Spleen (tissue), 11 donors: ENCODE data around the gene GLIPR1L2. TPM values are rescaled to one million over a fixed set of nuclear protein-coding genes. Genes with fewer than 3 reads are reported as not detected.
"Not testable (repeated sequence)": the region's sequence is repeated elsewhere in the genome, so short reads cannot be mapped to it uniquely, and the experiment has no call there.

Experiments used
- DNase-seq: peaks from one replicate; pipeline ENCODE4 v3.0.0-alpha.2; 2020
- H3K27ac ChIP-seq, 8 donors: fragments of 200-600 bp; sonication (generic) in 7 of 8; 1 replicate in 4 of 8; 2 replicates in 4 of 8; pipeline versions ENCODE4 v1.5.0 to v1.8.0; 2016 to 2021; ENCODE audit warnings: inconsistent platforms in 4 of 8, mild to moderate bottlenecking in 4 of 8, moderate library complexity in 1 of 8
- H3K27me3 ChIP-seq, 7 donors: fragments of 200-600 bp; sonication (generic) in 6 of 7; replicated peaks in 1 of 7; 1 replicate in 4 of 7; 2 replicates in 3 of 7; pipeline versions ENCODE4 v1.5.0 to v1.8.0; 2016 to 2021; ENCODE audit warnings: inconsistent platforms in 3 of 7, mild to moderate bottlenecking in 1 of 7
- H3K36me3 ChIP-seq, 6 donors: fragments of 200-600 bp; sonication (generic) in 5 of 6; 1 replicate in 4 of 6; 2 replicates in 2 of 6; pipeline versions ENCODE4 v1.5.0 to v1.8.0; 2016 to 2021; ENCODE audit warnings: inconsistent platforms in 2 of 6
- H3K4me1 ChIP-seq, 6 donors: fragments of 200-600 bp; sonication (generic) in 5 of 6; 1 replicate in 3 of 6; 2 replicates in 3 of 6; pipeline versions ENCODE4 v1.5.0 to v1.8.0; 2016 to 2021; ENCODE audit warnings: inconsistent platforms in 3 of 6
- H3K4me3 ChIP-seq, 8 donors: fragments of 200-600 bp; sonication (generic) in 7 of 8; 1 replicate in 4 of 8; 2 replicates in 4 of 8; pipeline versions ENCODE4 v1.5.0 to v1.8.0; 2016 to 2021; ENCODE audit warnings: inconsistent platforms in 4 of 8, mild to moderate bottlenecking in 4 of 8, moderate library complexity in 2 of 8
- H3K9me3 ChIP-seq, 8 donors: fragments of 200-600 bp; sonication (generic) in 7 of 8; 1 replicate in 4 of 8; 2 replicates in 4 of 8; pipeline versions ENCODE4 v1.5.0 to v1.8.0; 2016 to 2021; ENCODE audit warnings: inconsistent platforms in 4 of 8
- POLR2A ChIP-seq, 3 donors: fragments of 450-650 bp; IDR thresholded peaks; one replicate each; pipeline ENCODE4 v1.5.1; 2017; ENCODE audit warnings: antibody characterized with exemption in 3 of 3, mild to moderate bottlenecking in 1 of 3
- POLR2AphosphoS5 ChIP-seq, 3 donors: sonication (generic); formaldehyde crosslinking; IDR thresholded peaks; one replicate each; pipeline ENCODE4 v1.5.1; 2017; ENCODE audit warnings: antibody characterized with exemption in 3 of 3
- WGBS, 5 donors: extraction: QIAGEN DNeasy Blood & Tissue Kit in 3 of 5; methylation state at CpG; one replicate each; pipeline versions ENCODE4 v1.1.5 to v1.1.7; 2013 to 2018; 5-methylcytosine and 5-hydroxymethylcytosine counted together
- intact Hi-C: fragments of 100-400 bp; cut with DNase I; formaldehyde crosslinking; loops from one replicate; pipeline ENCODE4 v1.15.0; 2023; ENCODE audit warnings: low total_unique reads
- polyA plus RNA-seq, 3 donors: library from polyadenylated mRNA; stranded (reverse); fragments of 200-250 nt; gene quantifications; one replicate each; pipeline ENCODE4 v1.2.1, GENCODE V29; 2013
- total RNA-seq, 7 donors: library from RNA; depleted of rRNA in 3 of 7; stranded (reverse); fragments of >200 nt in 3 of 7; fragmentation: NEBNext Ultra II Directional in 4 of 7; extraction: Animal tissue kit (Norgen Biotek cat#: 25700) in 4 of 7; gene quantifications; one replicate each; pipeline versions ENCODE4 v1.1.0 to v1.2.1, GENCODE V29; 2016 to 2021
- TF ChIP-seq, protein P1 (sequence below), 11 experiments: fragments of 200-600 bp in 7 of 11; fragments of 450-650 bp in 4 of 11; sonication (generic) in 4 of 11; IDR thresholded peaks in 8 of 11; conservative IDR thresholded peaks in 3 of 11; 1 replicate in 7 of 11; 2 replicates in 4 of 11; pipeline versions ENCODE4 v1.4.0 to v1.8.0; 2016 to 2021; ENCODE audit warnings: antibody characterized with exemption in 11 of 11, inconsistent platforms in 4 of 11, mild to moderate bottlenecking in 1 of 11
- donor health status: healthy with polysubstance abuse.
- donor health status: DM: no; HTN: no; CAD: no; lungs with moderate emphysema.
- donor health status: DM: no; HTN: no; CAD: no.
- donor health status: Bipolar disorder and iron deficiency.
- donor health status: healthy.
- donor health status: DM: no; HTN: no; CAD: no.
- donor health status: DM: yes; HTN: yes; CAD: no.

GLIPR1L2 gene
- total and polyA plus RNA-seq, 10 donors, result 0.07 to 3.2 (median 0.77) TPM; not detected in 1

DNA sequence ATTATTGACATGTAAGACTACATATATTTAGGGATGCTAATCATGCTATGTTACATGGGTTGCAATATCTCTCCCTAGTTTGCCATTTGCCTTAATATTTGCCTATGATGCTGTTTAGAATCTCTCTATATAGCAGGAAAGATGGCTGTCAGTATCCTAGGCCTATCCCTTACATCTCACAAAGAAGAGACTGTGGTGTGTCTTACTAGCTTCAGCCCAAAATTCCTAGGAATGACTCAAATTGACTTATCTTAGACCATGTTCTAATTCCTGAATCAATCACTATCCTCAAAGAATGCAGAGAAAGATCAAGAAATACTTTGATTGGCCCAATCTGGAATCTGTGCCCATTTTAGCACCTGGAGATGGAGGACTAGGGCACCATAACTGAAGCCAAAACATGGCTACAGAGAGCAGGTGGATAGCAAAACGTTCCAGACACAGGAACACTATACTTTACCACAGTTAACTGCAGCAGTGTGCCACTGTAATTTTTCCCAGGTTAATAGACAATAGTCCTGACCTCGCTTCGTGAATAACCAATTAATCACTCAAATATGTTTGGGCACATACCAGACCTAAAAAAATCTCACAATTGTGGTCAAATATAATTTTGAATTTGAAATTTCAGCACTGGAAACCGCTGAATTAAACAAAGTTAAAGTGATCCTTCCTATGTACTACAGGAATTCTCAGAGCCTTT, 57.0 kb downstream of the GLIPR1L2 start:
- WGBS, 5 donors, result 74 to 89% (median 79%) methylated on average over 4 of the region's 4 CpGs
- Histone ChIP-seq H3K27me3 (no peaks in the 10 kb centered on the region), H3K36me3 (no peaks in the 10 kb centered on the region), H3K27ac (no peak overlapping the region), H3K9me3 (no peaks in the 10 kb centered on the region), H3K4me3 (no peak overlapping the region), H3K4me1 (no peaks in the 10 kb centered on the region)
- no peak for DNase-seq
- TF ChIP-seq POLR2A (IDR thresholded peaks at IDR 0.05) (no peak), POLR2AphosphoS5 (IDR thresholded peaks at IDR 0.05) (no peak)
- TF ChIP-seq, protein P1, sequence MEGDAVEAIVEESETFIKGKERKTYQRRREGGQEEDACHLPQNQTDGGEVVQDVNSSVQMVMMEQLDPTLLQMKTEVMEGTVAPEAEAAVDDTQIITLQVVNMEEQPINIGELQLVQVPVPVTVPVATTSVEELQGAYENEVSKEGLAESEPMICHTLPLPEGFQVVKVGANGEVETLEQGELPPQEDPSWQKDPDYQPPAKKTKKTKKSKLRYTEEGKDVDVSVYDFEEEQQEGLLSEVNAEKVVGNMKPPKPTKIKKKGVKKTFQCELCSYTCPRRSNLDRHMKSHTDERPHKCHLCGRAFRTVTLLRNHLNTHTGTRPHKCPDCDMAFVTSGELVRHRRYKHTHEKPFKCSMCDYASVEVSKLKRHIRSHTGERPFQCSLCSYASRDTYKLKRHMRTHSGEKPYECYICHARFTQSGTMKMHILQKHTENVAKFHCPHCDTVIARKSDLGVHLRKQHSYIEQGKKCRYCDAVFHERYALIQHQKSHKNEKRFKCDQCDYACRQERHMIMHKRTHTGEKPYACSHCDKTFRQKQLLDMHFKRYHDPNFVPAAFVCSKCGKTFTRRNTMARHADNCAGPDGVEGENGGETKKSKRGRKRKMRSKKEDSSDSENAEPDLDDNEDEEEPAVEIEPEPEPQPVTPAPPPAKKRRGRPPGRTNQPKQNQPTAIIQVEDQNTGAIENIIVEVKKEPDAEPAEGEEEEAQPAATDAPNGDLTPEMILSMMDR (IDR thresholded peaks at IDR 0.05 in 8 of 11, conservative IDR thresholded peaks at IDR 0.05 in 3 of 11), result no peak
- intact Hi-C loops, result no loop called here

DNA sequence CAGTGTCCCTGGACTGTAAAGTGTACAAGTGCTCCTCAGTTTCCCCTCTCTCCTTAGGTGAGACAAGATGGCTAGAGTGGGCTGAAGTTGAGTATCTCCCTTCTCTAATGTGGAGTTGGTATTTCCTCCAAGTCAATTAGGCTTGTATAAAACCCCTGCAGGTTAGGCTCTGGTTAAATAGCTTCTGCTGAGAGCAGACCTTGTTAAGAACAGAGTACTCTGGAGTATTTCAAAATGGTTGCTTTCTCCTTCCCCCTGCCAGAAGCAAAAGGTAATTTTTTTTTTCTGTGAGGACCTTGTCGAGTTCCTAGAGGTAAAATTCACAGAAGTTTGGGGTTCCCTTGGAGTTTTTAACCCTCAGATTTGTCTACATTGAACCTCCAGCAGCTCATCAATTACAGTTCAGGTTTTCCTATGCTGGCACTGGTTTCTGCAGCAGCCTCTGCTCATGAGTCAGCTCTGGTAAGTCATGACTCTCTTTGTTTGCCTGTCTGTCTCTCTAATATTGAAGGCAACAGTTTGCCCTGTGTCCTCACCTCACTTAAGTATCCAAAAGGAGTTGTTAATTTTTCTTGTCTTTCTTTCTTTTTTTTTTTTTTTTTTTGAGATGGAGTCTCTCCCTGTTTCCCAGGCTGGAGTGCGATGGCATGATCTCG, 61.9 kb downstream of the GLIPR1L2 start:
- Histone ChIP-seq H3K36me3 (no peaks in the 10 kb centered on the region), H3K27me3 (no peaks in the 10 kb centered on the region), H3K9me3 (peaks cover 0 to 10% (median 6%) of the 10 kb centered on the region in 8 donors), H3K4me3 (no peak overlapping the region), H3K27ac (no peak overlapping the region), H3K4me1 (peaks cover 0 to 20% (median 7%) of the 10 kb centered on the region in 6 donors)
- intact Hi-C loops, result no loop called here
- 70 to 94% (median 86%) methylated on average over 3 of the region's 3 CpGs for WGBS, 5 donors
- DNase-seq, result no peak
- no peak for TF ChIP-seq POLR2AphosphoS5 (IDR thresholded peaks at IDR 0.05)

DNA sequence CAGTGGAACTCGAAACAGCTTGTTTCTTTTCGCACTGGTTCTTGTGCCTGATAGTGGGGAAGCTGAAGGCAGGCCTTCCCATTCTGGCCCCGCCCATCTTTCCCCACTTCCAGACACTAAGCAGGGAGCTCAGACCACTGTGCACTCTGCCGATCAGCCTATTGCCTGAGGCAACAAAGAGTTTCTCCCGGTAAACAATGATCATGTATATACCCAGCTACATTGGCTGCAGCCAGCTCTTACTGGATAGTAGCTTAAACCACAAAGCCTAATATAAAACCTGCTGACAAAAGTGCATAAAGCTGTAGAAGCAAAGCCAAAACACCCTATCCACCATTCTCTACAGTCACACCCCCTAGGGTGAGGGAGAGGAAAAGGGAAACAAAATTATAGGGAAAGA, 65.0 kb downstream of the GLIPR1L2 start:
- Histone ChIP-seq H3K27ac (no peak overlapping the region), H3K9me3 (peaks cover 0 to 25% (median 19%) of the 10 kb centered on the region in 8 donors), H3K4me1 (peaks cover 0 to 25% (median 7%) of the 10 kb centered on the region in 6 donors), H3K4me3 (no peak overlapping the region), H3K36me3 (no peaks in the 10 kb centered on the region), H3K27me3 (no peaks in the 10 kb centered on the region)
- intact Hi-C loops, result no loop called here
- no peak for DNase-seq
- TF ChIP-seq, protein P1 (IDR thresholded peaks at IDR 0.05 in 8 of 11, conservative IDR thresholded peaks at IDR 0.05 in 3 of 11), result no peak
- TF ChIP-seq POLR2AphosphoS5 (IDR thresholded peaks at IDR 0.05), result no peak
- no peak for TF ChIP-seq POLR2A (IDR thresholded peaks at IDR 0.05)
- 76 to 85% (median 83%) methylated on average over 5 of the region's 5 CpGs for WGBS, 5 donors

DNA sequence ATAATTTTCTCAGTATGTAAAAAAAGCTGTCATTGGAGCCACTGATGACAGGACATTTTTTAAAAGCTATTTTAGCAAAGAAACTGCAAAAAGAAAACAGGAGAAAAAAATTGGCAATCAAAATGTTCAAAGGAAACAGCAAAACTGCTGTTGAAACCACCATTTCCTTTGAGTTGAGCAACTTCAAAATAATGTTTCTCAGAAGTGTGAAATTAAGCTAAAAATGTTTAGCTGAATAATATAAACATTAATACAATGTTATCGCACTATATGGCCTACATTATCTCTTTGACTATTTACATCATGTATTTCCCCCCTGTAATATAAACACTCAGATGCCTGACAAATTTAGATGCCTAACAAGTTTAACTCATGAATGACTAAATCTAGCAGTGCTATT, 66.3 kb downstream of the GLIPR1L2 start:
- 23 to 44% (median 37%) methylated on average over 1 of the region's 1 CpG for WGBS, 5 donors
- peaks cover 0 to 25% (median 19%) of the 10 kb centered on the region in 8 donors for H3K9me3 ChIP-seq
- no peak for DNase-seq
- H3K4me3 ChIP-seq, result no peak overlapping the region
- peaks cover 0 to 25% (median 7%) of the 10 kb centered on the region in 6 donors for H3K4me1 ChIP-seq
- intact Hi-C loops, result no loop called here
- H3K27ac ChIP-seq, result peak overlapping the region in 3 of 8 donors; percentile 38 to 59 (median 58)
- TF ChIP-seq, protein P1 (IDR thresholded peaks at IDR 0.05 in 8 of 11, conservative IDR thresholded peaks at IDR 0.05 in 3 of 11), result no peak
- no peak for TF ChIP-seq POLR2A (IDR thresholded peaks at IDR 0.05)
- TF ChIP-seq POLR2AphosphoS5 (IDR thresholded peaks at IDR 0.05), result no peak
- H3K27me3 ChIP-seq, result no peaks in the 10 kb centered on the region
- no peaks in the 10 kb centered on the region for H3K36me3 ChIP-seq

DNA sequence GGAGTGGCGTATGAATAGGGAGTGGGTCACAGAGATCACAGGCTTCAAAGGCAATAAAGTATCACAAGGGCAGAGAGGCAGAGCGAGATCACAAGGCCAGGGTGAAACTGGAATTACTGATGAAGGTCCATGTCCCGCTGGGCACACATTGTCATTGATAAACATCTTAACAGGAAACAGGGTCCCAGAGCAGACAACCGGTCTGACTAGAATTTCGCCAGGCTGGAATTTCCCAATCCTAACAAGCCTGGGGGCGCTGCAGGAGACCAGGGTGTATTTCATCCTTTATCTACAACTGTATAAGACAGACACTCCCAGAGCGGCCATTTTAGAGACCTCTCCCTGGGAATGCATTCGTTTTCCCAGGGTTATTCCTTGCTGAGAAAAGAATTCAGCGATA, 67.0 kb downstream of the GLIPR1L2 start:
- intact Hi-C loops, DNase-seq, H3K36me3 ChIP-seq, H3K4me3 ChIP-seq, H3K27me3 ChIP-seq: not testable (repeated sequence)
- peaks cover 0 to 25% (median 19%) of the 10 kb centered on the region in 8 donors for H3K9me3 ChIP-seq
- 64 to 83% (median 70%) methylated on average over 9 of the region's 9 CpGs for WGBS, 5 donors
- H3K27ac ChIP-seq, result peak overlapping the region in 3 of 8 donors; percentile 38 to 59 (median 58)
- H3K4me1 ChIP-seq, result peaks cover 0 to 25% (median 7%) of the 10 kb centered on the region in 6 donors
